IPS-20b (cell line): ENCODE results near the gene FIBCD1.

Experiments
- H3K27ac ChIP-seq: one replicate; pipeline ENCODE4 v1.5.1; 2013; ENCODE audit warnings: low read length
- H3K27me3 ChIP-seq: 2 replicates; pipeline ENCODE4 v1.6.1; 2013; ENCODE audit warnings: mild to moderate bottlenecking, low read length, inconsistent platforms; ENCODE audit not compliant: insufficient read depth
- H3K36me3 ChIP-seq: 2 replicates; pipeline ENCODE4 v1.6.1; 2013; ENCODE audit warnings: low read depth, mild to moderate bottlenecking, inconsistent platforms, low read length, moderate library complexity; ENCODE audit not compliant: insufficient read depth
- H3K4me1 ChIP-seq: 2 replicates; pipeline ENCODE4 v1.6.1; 2013; ENCODE audit warnings: mild to moderate bottlenecking, control low read depth, inconsistent platforms, low read length, moderate library complexity; ENCODE audit not compliant: insufficient read depth
- H3K4me3 ChIP-seq: 2 replicates; pipeline ENCODE4 v1.5.1; 2013; ENCODE audit warnings: mild to moderate bottlenecking, low read length, inconsistent platforms
- H3K9ac ChIP-seq: 2 replicates; pipeline ENCODE4 v1.6.1; 2013; ENCODE audit warnings: low read depth, mild to moderate bottlenecking, inconsistent platforms, low read length, moderate library complexity
- H3K9me3 ChIP-seq: 2 replicates; pipeline ENCODE4 v1.6.1; 2013; ENCODE audit warnings: mild to moderate bottlenecking, low read depth, low read length, inconsistent platforms; ENCODE audit not compliant: insufficient read depth

Gene FIBCD1

GRCh38 chr9:130940027-130940549 is 1.0 kb upstream of the FIBCD1 start:
- H3K27me3 ChIP-seq: peaks cover 61% of the 10 kb centered on the region
- no peaks in the 10 kb centered on the region for H3K9me3 ChIP-seq
- peaks cover 9% of the 10 kb centered on the region; the same call in 1 of the 2 replicates for H3K4me1 ChIP-seq
- peak overlapping the region; percentile 76; the same call in 1 of the 2 replicates for H3K4me3 ChIP-seq
- no peak overlapping the region for H3K9ac ChIP-seq
- no peak overlapping the region for H3K27ac ChIP-seq
- H3K36me3 ChIP-seq: no peaks in the 10 kb centered on the region

- Histone ChIP-seq H3K36me3 (no peaks in the 10 kb centered on the region), H3K9ac (no peak overlapping the region), H3K9me3 (no peaks in the 10 kb centered on the region), H3K27ac (no peak overlapping the region), H3K4me1 (peaks cover 9% of the 10 kb centered on the region; the same call in 1 of the 2 replicates), H3K4me3 (peak overlapping the region; percentile 76), H3K27me3 (peaks cover 61% of the 10 kb centered on the region)
Observed at GRCh38 chr9:130939405-130940026, 469 bp upstream of the FIBCD1 start.

- no peak overlapping the region for H3K9ac ChIP-seq
- no peaks in the 10 kb centered on the region for H3K9me3 ChIP-seq
- peaks cover 15% of the 10 kb centered on the region; the same call in 1 of the 2 replicates for H3K4me1 ChIP-seq
- H3K36me3 ChIP-seq: no peaks in the 10 kb centered on the region
- H3K27ac ChIP-seq: no peak overlapping the region
- peaks cover 61% of the 10 kb centered on the region for H3K27me3 ChIP-seq
- H3K4me3 ChIP-seq: peak overlapping the region; percentile 51; the same call in 1 of the 2 replicates
Observed at GRCh38 chr9:130938184-130938651, 829 bp downstream of the FIBCD1 start.

GRCh38 chr9:130937146-130938076 is 1.6 kb downstream of the FIBCD1 start:
- H3K27ac ChIP-seq: no peak overlapping the region

GRCh38 chr9:130936285-130937117 is 2.5 kb downstream of the FIBCD1 start:
- H3K36me3 ChIP-seq: no peaks in the 10 kb centered on the region
- peaks cover 48% of the 10 kb centered on the region for H3K27me3 ChIP-seq
- no peak overlapping the region for H3K27ac ChIP-seq
- no peaks in the 10 kb centered on the region for H3K9me3 ChIP-seq
- H3K9ac ChIP-seq: no peak overlapping the region
- H3K4me3 ChIP-seq: no peak overlapping the region
- H3K4me1 ChIP-seq: peaks cover 19% of the 10 kb centered on the region; the same call in 1 of the 2 replicates

More at GRCh38 chr9:130937146-130938076, 1.6 kb downstream of the FIBCD1 start:
- Histone ChIP-seq H3K27me3 (peaks cover 57% of the 10 kb centered on the region), H3K4me1 (peaks cover 19% of the 10 kb centered on the region; the same call in 1 of the 2 replicates), H3K36me3 (no peaks in the 10 kb centered on the region), H3K4me3 (peak overlapping the region; percentile 51; the same call in 1 of the 2 replicates), H3K9ac (no peak overlapping the region), H3K9me3 (no peaks in the 10 kb centered on the region)

- Histone ChIP-seq H3K27ac (no peak overlapping the region), H3K4me1 (peaks cover 19% of the 10 kb centered on the region; the same call in 1 of the 2 replicates), H3K36me3 (no peaks in the 10 kb centered on the region), H3K27me3 (peaks cover 40% of the 10 kb centered on the region), H3K4me3 (no peak overlapping the region), H3K9me3 (no peaks in the 10 kb centered on the region), H3K9ac (no peak overlapping the region)
Observed at GRCh38 chr9:130935648-130936271, 3.3 kb downstream of the FIBCD1 start.

- no peak overlapping the region for H3K4me3 ChIP-seq
- no peaks in the 10 kb centered on the region for H3K9me3 ChIP-seq
- H3K27me3 ChIP-seq: peaks cover 32% of the 10 kb centered on the region
- no peak overlapping the region for H3K27ac ChIP-seq
- peaks cover 19% of the 10 kb centered on the region; the same call in 1 of the 2 replicates for H3K4me1 ChIP-seq
- no peaks in the 10 kb centered on the region for H3K36me3 ChIP-seq
- no peak overlapping the region for H3K9ac ChIP-seq
Observed at GRCh38 chr9:130934702-130935647, 4.1 kb downstream of the FIBCD1 start.

DNA sequence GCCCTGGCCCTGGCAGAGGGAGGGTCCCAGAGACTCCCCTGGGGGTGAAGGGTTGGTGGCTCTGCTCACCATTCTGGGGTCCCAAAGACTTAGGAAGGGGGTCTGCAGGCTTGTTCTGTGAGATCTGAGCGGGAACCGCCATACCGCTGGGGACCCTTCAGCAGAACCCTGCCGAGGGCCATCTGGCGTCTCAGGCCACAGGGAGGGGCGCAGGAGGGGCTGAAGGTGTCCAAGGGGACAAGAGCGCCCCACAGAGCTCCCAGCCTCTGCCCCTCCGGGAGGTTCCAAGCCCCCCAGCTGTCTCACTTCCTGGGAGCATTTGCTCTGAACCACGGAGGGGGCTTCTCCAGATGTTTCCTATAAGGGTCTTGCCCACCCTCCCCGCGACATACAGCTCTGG is 4.8 kb downstream of the FIBCD1 start:
- peaks cover 25% of the 10 kb centered on the region for H3K27me3 ChIP-seq

DNA sequence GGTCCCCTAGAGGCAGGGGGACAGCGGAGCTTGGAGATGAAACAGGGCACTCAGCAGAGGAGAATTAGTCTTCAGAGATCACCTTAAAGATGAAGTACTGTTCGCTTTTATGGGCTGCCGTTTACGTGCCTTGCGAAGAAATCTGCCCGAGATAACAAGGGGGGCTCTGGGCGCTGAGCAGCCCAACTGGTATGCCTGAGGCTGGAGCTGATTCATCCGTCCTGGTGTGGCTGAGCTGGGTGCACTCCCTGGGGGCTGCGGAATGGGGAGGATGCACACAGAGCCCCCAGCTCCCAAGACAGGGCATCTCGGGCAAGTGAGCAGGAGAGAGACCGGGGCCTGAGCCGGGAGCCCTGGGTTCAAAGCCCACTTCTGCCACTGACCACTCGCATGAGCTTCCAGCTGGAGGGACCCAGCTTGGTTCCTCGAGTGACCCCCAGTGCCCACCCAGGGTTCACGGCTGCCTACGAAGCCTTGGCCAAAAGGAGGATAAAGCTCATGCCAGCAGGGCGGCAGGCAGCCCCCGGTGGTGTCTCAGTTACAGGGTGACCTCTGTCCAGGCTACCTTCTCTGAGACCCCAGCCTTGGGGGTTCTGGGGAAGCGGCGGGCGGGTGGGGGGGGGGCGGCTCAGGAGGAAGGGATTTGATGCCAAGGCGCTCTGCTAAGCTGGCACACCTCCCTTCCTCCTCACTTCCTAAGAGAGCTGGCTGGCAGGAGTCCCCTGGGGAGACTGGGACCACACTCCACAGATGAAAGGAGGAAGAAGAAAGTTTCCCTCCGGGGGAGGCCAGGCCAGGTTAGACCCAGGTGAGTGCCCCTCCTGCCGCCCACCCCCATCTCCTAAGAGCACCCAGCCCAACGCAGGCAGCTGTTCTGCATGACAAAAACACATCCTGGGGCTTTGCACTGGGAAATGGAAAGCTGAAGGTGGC is 5.7 kb downstream of the FIBCD1 start:
- Histone ChIP-seq H3K36me3 (no peaks in the 10 kb centered on the region), H3K9me3 (no peaks in the 10 kb centered on the region), H3K4me1 (peaks cover 19% of the 10 kb centered on the region; the same call in 1 of the 2 replicates), H3K27ac (no peak overlapping the region), H3K27me3 (peaks cover 18% of the 10 kb centered on the region), H3K9ac (no peak overlapping the region), H3K4me3 (peak overlapping the region; percentile 25; the same call in 1 of the 2 replicates)

More for the DNA sequence above, 4.8 kb downstream of the FIBCD1 start:
- H3K9me3 ChIP-seq: no peaks in the 10 kb centered on the region
- no peaks in the 10 kb centered on the region for H3K36me3 ChIP-seq
- H3K9ac ChIP-seq: no peak overlapping the region
- no peak overlapping the region for H3K4me3 ChIP-seq
- no peak overlapping the region for H3K27ac ChIP-seq
- peaks cover 19% of the 10 kb centered on the region; the same call in 1 of the 2 replicates for H3K4me1 ChIP-seq
